ENCODE measurements around the gene ASPHD2. TPM values are rescaled to one million over a fixed set of nuclear protein-coding genes. Genes with fewer than 3 reads are reported as not detected.

The ASPHD2 gene
- 3.3 and 4.4 TPM in 2 replicates for total RNA-seq

GRCh38 chr22:26428515-26429457, at the start of gene ASPHD2:
Gene ASPHD2 (plus strand): TSS chr22:26429260. CDS start chr22:26433616, 4,356 bp downstream.

DNA sequence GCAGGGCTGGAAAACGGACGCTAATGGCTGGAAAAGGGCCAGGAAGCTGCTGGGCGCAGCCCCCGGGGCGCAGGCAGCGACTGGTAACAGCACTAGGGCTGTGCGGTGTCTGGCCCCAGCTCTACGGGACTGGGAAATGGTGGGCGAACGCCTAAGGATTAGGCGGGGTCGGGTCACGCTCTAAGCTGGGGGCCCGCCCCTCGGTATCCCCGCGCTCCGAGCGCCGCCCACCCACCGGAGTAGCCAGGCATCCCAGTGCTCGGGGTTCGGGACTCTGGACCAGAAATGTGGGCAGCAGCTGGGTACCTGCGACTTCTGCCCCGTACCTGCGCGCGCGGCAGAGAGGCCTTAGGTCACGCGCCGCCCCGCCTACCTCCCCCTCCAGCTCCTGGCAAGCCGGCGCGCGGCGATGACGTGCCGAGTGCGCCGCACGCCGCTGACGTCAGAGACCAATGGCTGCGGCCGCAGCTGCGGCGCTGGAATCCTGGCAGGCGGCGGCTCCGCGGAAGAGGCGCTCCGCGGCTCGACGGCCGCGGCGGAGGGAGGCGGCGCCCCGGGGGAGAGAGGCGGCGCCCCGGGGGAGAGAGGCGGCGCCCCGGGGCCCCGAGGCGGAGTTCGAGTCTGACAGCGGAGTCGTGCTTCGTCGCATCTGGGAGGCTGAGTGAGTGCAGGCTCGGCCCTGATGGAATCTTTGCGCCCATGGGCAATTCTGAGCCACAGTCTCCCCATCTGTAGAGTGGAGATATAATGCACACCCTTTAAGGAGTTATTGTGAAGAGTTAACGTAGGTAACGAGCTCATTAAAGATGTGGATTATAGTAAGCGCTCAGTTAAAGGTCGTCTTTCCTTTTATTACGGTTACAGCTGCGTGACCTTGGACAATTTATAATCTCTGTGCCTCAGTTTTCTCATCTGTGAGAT, 54.6 kb downstream of the ASPHD2 start, which contains the start of the genes HPS4 and SRRD:
HPS4 (minus strand) TSS at position 345 of the 921 bp plus-strand sequence. CDS start 2,021 bp downstream, outside the sequence.
SRRD (plus strand) TSS at position 439 of the 921 bp plus-strand sequence; CDS start at position 453, 14 bp downstream.

Small RNA genes within 50 kb of the gene (small RNA-seq; reads per million reads assigned to genes)
- gene RNA5SP495, result not detected

Other genes with a start within 250 kb of the ASPHD2 start
- 34.4 and 42.2 TPM in 2 replicates for gene HPS4, start 54.5 kb downstream of the ASPHD2 start, total RNA-seq
- 15.2 and 17.2 TPM in 2 replicates for gene SRRD, start 54.6 kb downstream of the ASPHD2 start, total RNA-seq
- gene TFIP11, start 83.2 kb downstream of the ASPHD2 start, total RNA-seq, result 40.6 and 46.4 TPM in 2 replicates
- 34.2 and 38.1 TPM in 2 replicates for gene TPST2, start 160.9 kb downstream of the ASPHD2 start, total RNA-seq
- gene CRYBB1, start 188.8 kb downstream of the ASPHD2 start, total RNA-seq, result not detected in 2 replicates
- not detected in 2 replicates for gene CRYBA4, start 192.7 kb downstream of the ASPHD2 start, total RNA-seq
- 1.1 and 1.8 TPM in 2 replicates for gene MIAT, start 228.3 kb downstream of the ASPHD2 start, total RNA-seq

Measured in hair follicle dermal papilla cell (primary cell).